GM12892 (cell line): ENCODE measurements around the gene KCNK5.

Source experiments
- POLR2A ChIP-seq: IDR thresholded peaks from 2 replicates; pipeline ENCODE4 v1.6.1; 2011; ENCODE audit warnings: low read depth, low read length, control low read depth
- TAF1 ChIP-seq: IDR thresholded peaks from 2 replicates; pipeline ENCODE4 v1.6.1; 2011; ENCODE audit warnings: low read depth, mild to moderate bottlenecking, control low read depth, low read length, borderline replicate concordance

GRCh38 chr6:39203436-39204159, 25.7 kb downstream of the KCNK5 start:
- TF ChIP-seq POLR2A: no peak
- TF ChIP-seq TAF1: no peak
